ENCODE measurements around the gene CSTF1.
"Not testable (repeated sequence)": the region's sequence is repeated elsewhere in the genome, so short reads cannot be mapped to it uniquely, and the experiment has no call there.

CSTF1 gene

DNA sequence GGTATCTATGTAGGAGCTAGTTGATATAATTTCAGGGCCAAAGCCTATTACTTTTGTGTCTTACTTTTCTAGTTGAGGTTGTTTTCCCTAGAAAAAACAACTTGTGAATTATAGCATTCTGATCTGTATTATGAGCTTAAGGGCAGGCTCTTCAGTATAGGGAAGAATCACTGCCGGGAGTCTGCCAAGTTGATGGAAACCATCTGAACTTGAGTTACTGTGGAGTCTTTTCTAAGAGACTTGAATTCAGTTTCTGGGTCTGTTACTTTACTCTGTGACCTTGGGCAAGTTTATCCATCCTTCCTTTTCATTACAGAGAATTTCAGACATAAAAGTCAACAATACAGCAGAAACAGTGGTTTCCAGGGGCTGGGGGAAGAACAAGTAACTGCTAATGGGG, 17.5 kb downstream of the CSTF1 start:
- Histone ChIP-seq H3K14ac (ENCODE audit: low read length in 2 of 2) (no peak overlapping the region), H3K4ac (ENCODE audit: low read depth in 1 of 2, low read length in 2 of 2) (no peak overlapping the region), H2BK5ac (ENCODE audit: low read depth, low read length, poor library complexity, severe bottlenecking) (no peak overlapping the region), H3K23ac (ENCODE audit: low read length in 2 of 2) (no peak overlapping the region), H3K4me2 (ENCODE audit: low read length, poor library complexity, severe bottlenecking) (no peak overlapping the region), H3K18ac (ENCODE audit: low read depth in 1 of 2, low read length in 2 of 2) (no peak overlapping the region), H2BK120ac (ENCODE audit: low read depth, low read length) (no peak overlapping the region), H4K91ac (ENCODE audit: low read length) (no peak overlapping the region), H4K8ac (ENCODE audit: low read length) (no peak overlapping the region), H3K79me1 (replicated peaks; ENCODE audit: low read length, poor library complexity, severe bottlenecking) (peaks cover 21% of the 10 kb centered on the region), H3K4me3 (ENCODE audit: insufficient read depth in 1 of 2, low read depth in 1 of 2, low read length in 2 of 2) (no peak overlapping the region), H2AFZ (ENCODE audit: low read depth, low read length) (no peak overlapping the region), H3K27ac (ENCODE audit: low read length, poor library complexity, severe bottlenecking) (no peak overlapping the region), H3K4me1 (ENCODE audit: control insufficient read depth, insufficient read depth, low read depth, low read length) (peaks cover 2% of the 10 kb centered on the region), H3K9ac (ENCODE audit: low read length) (no peak overlapping the region), H2AK5ac (ENCODE audit: low read length, severe bottlenecking) (no peak overlapping the region), H3K27me3 (ENCODE audit: control insufficient read depth in 1 of 2, insufficient read depth in 1 of 2, low read length in 2 of 2) (no peaks in the 10 kb centered on the region), H3K9me3 (ENCODE audit: control insufficient read depth, low read length) (no peaks in the 10 kb centered on the region), H2BK15ac (ENCODE audit: low read depth, poor library complexity, severe bottlenecking) (no peak overlapping the region), H2BK12ac (ENCODE audit: low read length in 2 of 2) (no peak overlapping the region), H3K36me3 (ENCODE audit: control insufficient read depth in 1 of 2, insufficient read depth in 2 of 2, low read depth in 1 of 2, low read length in 2 of 2) (peaks cover 25 to 41% of the 10 kb centered on the region in 2 experiments)
- 100% methylated on average over 1 of the region's 1 CpG for WGBS
- peak; percentile 11 for DNase-seq

DNA sequence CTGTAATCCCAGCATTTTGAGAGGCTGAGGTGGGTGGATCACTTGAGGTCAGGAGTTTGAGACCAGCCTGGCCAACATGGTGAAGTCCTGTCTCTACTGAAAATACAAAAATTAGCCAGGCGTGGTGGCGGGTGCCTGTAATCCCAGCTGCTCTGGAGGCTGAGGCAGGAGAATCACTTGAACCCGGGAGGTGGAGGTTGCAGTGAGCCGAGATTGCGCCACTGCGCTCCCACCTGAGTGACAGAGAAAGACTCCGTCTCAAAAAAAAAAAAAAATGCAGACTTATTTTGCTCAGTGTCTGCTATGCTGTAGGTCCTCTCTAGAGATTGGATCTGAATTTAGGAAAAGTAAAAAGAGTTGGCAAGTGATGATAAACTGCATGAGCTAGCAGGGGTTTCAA, 18.8 kb downstream of the CSTF1 start:
- not testable (repeated sequence) for DNase-seq; H4K91ac ChIP-seq (ENCODE audit: low read length); H3K23ac ChIP-seq (ENCODE audit: low read length in 2 of 2); H3K4me3 ChIP-seq (ENCODE audit: insufficient read depth in 1 of 2, low read depth in 1 of 2, low read length in 2 of 2); H2AK5ac ChIP-seq (ENCODE audit: low read length, severe bottlenecking); H3K4me1 ChIP-seq (ENCODE audit: control insufficient read depth, insufficient read depth, low read depth, low read length); H2BK120ac ChIP-seq (ENCODE audit: low read depth, low read length); H3K14ac ChIP-seq (ENCODE audit: low read length in 2 of 2); H2BK12ac ChIP-seq (ENCODE audit: low read length in 2 of 2); H3K18ac ChIP-seq (ENCODE audit: low read depth in 1 of 2, low read length in 2 of 2); H4K8ac ChIP-seq (ENCODE audit: low read length); H3K4me2 ChIP-seq (ENCODE audit: low read length, poor library complexity, severe bottlenecking); H3K27me3 ChIP-seq (ENCODE audit: control insufficient read depth in 1 of 2, insufficient read depth in 1 of 2, low read length in 2 of 2); H3K9me3 ChIP-seq (ENCODE audit: control insufficient read depth, low read length); H2BK5ac ChIP-seq (ENCODE audit: low read depth, low read length, poor library complexity, severe bottlenecking); H2BK15ac ChIP-seq (ENCODE audit: low read depth, poor library complexity, severe bottlenecking); H3K4ac ChIP-seq (ENCODE audit: low read depth in 1 of 2, low read length in 2 of 2); H2AFZ ChIP-seq (ENCODE audit: low read depth, low read length)
- H3K27ac ChIP-seq (ENCODE audit: low read length, poor library complexity, severe bottlenecking) = peak overlapping the region; percentile 11
- H3K9ac ChIP-seq (ENCODE audit: low read length) = peak overlapping the region; percentile 68
- WGBS = 99% methylated on average over 7 of the region's 7 CpGs
- peaks cover 21 to 28% of the 10 kb centered on the region in 2 experiments for H3K36me3 ChIP-seq (ENCODE audit: control insufficient read depth in 1 of 2, insufficient read depth in 2 of 2, low read depth in 1 of 2, low read length in 2 of 2)
- peaks cover 16% of the 10 kb centered on the region for H3K79me1 ChIP-seq (replicated peaks; ENCODE audit: low read length, poor library complexity, severe bottlenecking)

DNA sequence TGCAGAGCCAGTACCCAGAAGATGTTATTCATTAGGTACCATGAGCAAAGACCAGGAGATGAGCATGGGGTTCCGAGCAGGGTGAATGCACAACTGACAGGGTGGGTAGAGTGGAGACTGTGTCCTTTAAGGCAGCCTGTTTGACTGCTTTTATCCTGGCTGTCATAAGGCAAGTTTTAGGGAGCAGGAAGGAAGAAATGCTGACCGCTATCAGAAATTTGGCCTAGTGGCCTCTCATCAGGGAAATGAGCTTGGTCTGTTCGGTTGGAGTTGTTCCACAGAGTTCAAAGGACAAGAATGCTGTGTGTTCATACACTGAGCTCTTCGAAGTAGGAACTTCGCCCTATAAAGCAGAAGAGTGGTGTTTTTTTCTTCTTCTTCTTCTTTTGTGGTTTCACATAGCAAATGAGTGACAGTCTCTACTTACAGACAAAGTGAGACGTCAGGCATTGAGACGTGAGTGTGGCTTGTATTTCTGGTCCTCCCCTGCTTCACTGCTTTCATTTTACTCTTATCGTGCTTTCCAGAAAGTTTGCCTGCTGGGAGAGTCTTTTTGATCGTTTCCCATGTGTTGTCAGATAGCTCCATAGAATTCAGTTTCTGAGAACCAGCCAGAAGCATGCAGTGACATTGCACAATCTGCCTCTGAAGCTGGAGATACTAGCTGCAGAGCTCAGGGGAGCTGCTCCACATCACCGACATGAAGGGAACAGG, 19.5 kb downstream of the CSTF1 start, which contains the start of gene CASS4:
CASS4 (plus strand) TSS at position 502 of the 714 bp plus-strand sequence; CDS start at position 701, 199 bp downstream.
- Histone ChIP-seq H3K9me3 (ENCODE audit: control insufficient read depth, low read length) (no peaks in the 10 kb centered on the region), H3K4ac (ENCODE audit: low read depth in 1 of 2, low read length in 2 of 2) (no peak within 1 kb of the TSS), H3K4me1 (ENCODE audit: control insufficient read depth, insufficient read depth, low read depth, low read length) (peaks cover 2% of the 10 kb centered on the region), H3K18ac (ENCODE audit: low read depth in 1 of 2, low read length in 2 of 2) (no peak within 1 kb of the TSS), H2BK12ac (ENCODE audit: low read length in 2 of 2) (no peak within 1 kb of the TSS), H3K27me3 (ENCODE audit: control insufficient read depth in 1 of 2, insufficient read depth in 1 of 2, low read length in 2 of 2) (no peaks in the 10 kb centered on the region), H3K36me3 (ENCODE audit: control insufficient read depth in 1 of 2, insufficient read depth in 2 of 2, low read depth in 1 of 2, low read length in 2 of 2) (peaks cover 17 to 22% of the 10 kb centered on the region in 2 experiments), H2BK5ac (ENCODE audit: low read depth, low read length, poor library complexity, severe bottlenecking) (no peak within 1 kb of the TSS), H3K9ac (ENCODE audit: low read length) (peak within 1 kb of the TSS; percentile 68), H2AFZ (ENCODE audit: low read depth, low read length) (no peak within 1 kb of the TSS), H2BK15ac (ENCODE audit: low read depth, poor library complexity, severe bottlenecking) (no peak within 1 kb of the TSS), H3K27ac (ENCODE audit: low read length, poor library complexity, severe bottlenecking) (peak within 1 kb of the TSS; percentile 11), H2AK5ac (ENCODE audit: low read length, severe bottlenecking) (no peak within 1 kb of the TSS), H3K4me3 (ENCODE audit: insufficient read depth in 1 of 2, low read depth in 1 of 2, low read length in 2 of 2) (peak within 1 kb of the TSS in 1 of 2 experiments; percentile 65), H2BK120ac (ENCODE audit: low read depth, low read length) (no peak within 1 kb of the TSS), H3K14ac (ENCODE audit: low read length in 2 of 2) (no peak within 1 kb of the TSS), H4K91ac (ENCODE audit: low read length) (no peak within 1 kb of the TSS), H3K79me1 (replicated peaks; ENCODE audit: low read length, poor library complexity, severe bottlenecking) (peaks cover 16% of the 10 kb centered on the region), H3K4me2 (ENCODE audit: low read length, poor library complexity, severe bottlenecking) (no peak within 1 kb of the TSS), H4K8ac (ENCODE audit: low read length) (no peak within 1 kb of the TSS), H3K23ac (ENCODE audit: low read length in 2 of 2) (no peak within 1 kb of the TSS)
- peak; percentile 51 for DNase-seq
- WGBS = 93% methylated on average over 10 of the region's 10 CpGs

DNA sequence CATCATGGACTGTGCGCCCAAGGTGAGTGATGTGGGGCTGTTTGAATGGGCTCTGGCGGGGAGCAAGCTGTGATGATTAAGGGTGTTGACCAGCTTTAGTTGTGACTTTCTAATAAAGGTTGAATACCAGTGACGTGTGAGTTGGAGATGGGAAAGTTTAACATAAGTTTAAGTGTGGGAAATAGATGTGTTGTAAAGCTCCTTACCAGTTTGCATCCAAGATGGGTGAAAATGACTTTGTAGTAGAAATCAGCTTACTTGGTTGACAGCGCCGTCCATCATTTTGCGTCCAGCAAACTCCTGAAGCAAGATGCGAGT, 20.0 kb downstream of the CSTF1 start:
- no peak overlapping the region for H3K18ac ChIP-seq (ENCODE audit: low read depth in 1 of 2, low read length in 2 of 2)
- H3K4me3 ChIP-seq (ENCODE audit: insufficient read depth in 1 of 2, low read depth in 1 of 2, low read length in 2 of 2) = peak overlapping the region in 1 of 2 experiments; percentile 65
- no peak for DNase-seq
- WGBS = 96% methylated on average over 7 of the region's 7 CpGs
- no peak overlapping the region for H3K4ac ChIP-seq (ENCODE audit: low read depth in 1 of 2, low read length in 2 of 2)
- H2AK5ac ChIP-seq (ENCODE audit: low read length, severe bottlenecking) = no peak overlapping the region
- H2BK15ac ChIP-seq (ENCODE audit: low read depth, poor library complexity, severe bottlenecking) = no peak overlapping the region
- no peak overlapping the region for H2BK5ac ChIP-seq (ENCODE audit: low read depth, low read length, poor library complexity, severe bottlenecking)
- H2BK12ac ChIP-seq (ENCODE audit: low read length in 2 of 2) = no peak overlapping the region
- H4K91ac ChIP-seq (ENCODE audit: low read length) = no peak overlapping the region
- H2AFZ ChIP-seq (ENCODE audit: low read depth, low read length) = no peak overlapping the region
- H4K8ac ChIP-seq (ENCODE audit: low read length) = no peak overlapping the region
- H3K36me3 ChIP-seq (ENCODE audit: control insufficient read depth in 1 of 2, insufficient read depth in 2 of 2, low read depth in 1 of 2, low read length in 2 of 2) = peaks cover 16 to 17% of the 10 kb centered on the region in 2 experiments
- no peaks in the 10 kb centered on the region for H3K9me3 ChIP-seq (ENCODE audit: control insufficient read depth, low read length)
- no peaks in the 10 kb centered on the region for H3K27me3 ChIP-seq (ENCODE audit: control insufficient read depth in 1 of 2, insufficient read depth in 1 of 2, low read length in 2 of 2)
- H3K23ac ChIP-seq (ENCODE audit: low read length in 2 of 2) = no peak overlapping the region
- H3K79me1 ChIP-seq (replicated peaks; ENCODE audit: low read length, poor library complexity, severe bottlenecking) = peaks cover 12% of the 10 kb centered on the region
- peak overlapping the region; percentile 68 for H3K9ac ChIP-seq (ENCODE audit: low read length)
- H3K4me2 ChIP-seq (ENCODE audit: low read length, poor library complexity, severe bottlenecking) = no peak overlapping the region
- H3K27ac ChIP-seq (ENCODE audit: low read length, poor library complexity, severe bottlenecking) = no peak overlapping the region
- no peak overlapping the region for H3K14ac ChIP-seq (ENCODE audit: low read length in 2 of 2)
- H2BK120ac ChIP-seq (ENCODE audit: low read depth, low read length) = no peak overlapping the region
- peaks cover 3% of the 10 kb centered on the region for H3K4me1 ChIP-seq (ENCODE audit: control insufficient read depth, insufficient read depth, low read depth, low read length)
